Measurements from ENCODE around the gene PPP1R18.
A peak's percentile ranks its signal among the peaks of the same experiment; 100 is the strongest.
"Not testable (repeated sequence)": the region's sequence is repeated elsewhere in the genome, so short reads cannot be mapped to it uniquely, and the experiment has no call there.

Gene PPP1R18

GRCh38 chr6:30657922-30658321, 28.5 kb downstream of the PPP1R18 start:
- not testable (repeated sequence) for DNase-seq

- DNase-seq: no peak
Observed at GRCh38 chr6:30657454-30657853, 29.0 kb downstream of the PPP1R18 start.

GRCh38 chr6:30656513-30656912, 29.9 kb downstream of the PPP1R18 start:
- peak in 1 of 2 donors; percentile 58 for DNase-seq

GRCh38 chr6:30655743-30656094, 30.7 kb downstream of the PPP1R18 start:
- DNase-seq: no peak

GRCh38 chr6:30654798-30655742, 31.4 kb downstream of the PPP1R18 start:
- DNase-seq: no peak

- no peak for DNase-seq
Observed at GRCh38 chr6:30651143-30651542, 35.3 kb downstream of the PPP1R18 start.

GRCh38 chr6:30647242-30648116, 39.0 kb downstream of the PPP1R18 start:
- DNase-seq: peak; percentile 75 to 77

- DNase-seq: peak; percentile 95 to 97
Observed at GRCh38 chr6:30646450-30647241, 39.8 kb downstream of the PPP1R18 start, which contains the start of gene C6orf136. Gene C6orf136 (plus strand): TSS chr6:30647133. CDS start chr6:30647232, 99 bp downstream.

GRCh38 chr6:30645989-30646388, 40.5 kb downstream of the PPP1R18 start:
- no peak for DNase-seq

GRCh38 chr6:30644769-30645168, 41.7 kb downstream of the PPP1R18 start:
- no peak for DNase-seq

- no peak for DNase-seq
Observed at GRCh38 chr6:30643656-30644055, 42.8 kb downstream of the PPP1R18 start.

- DNase-seq: no peak
Observed at GRCh38 chr6:30641048-30641447, 45.4 kb downstream of the PPP1R18 start.

GRCh38 chr6:30640481-30640880, 46.0 kb downstream of the PPP1R18 start:
- DNase-seq: peak in 1 of 2 donors; percentile 8

GRCh38 chr6:30635834-30636233, 50.6 kb downstream of the PPP1R18 start:
- no peak for DNase-seq

- DNase-seq: peak; percentile 90 to 91
Observed at GRCh38 chr6:30626484-30627366, 59.7 kb downstream of the PPP1R18 start, which contains the start of gene ATAT1. Gene ATAT1 (plus strand): TSS chr6:30626874.
